ENCODE measurements around the gene PSMB7.

- no peak for TF ChIP-seq ZFP36 (IDR thresholded peaks at IDR 0.05; ENCODE audit: borderline replicate concordance, low read depth, low read length, partially characterized antibody)
- TF ChIP-seq GATA4 (IDR thresholded peaks at IDR 0.05; ENCODE audit: borderline replicate concordance, low read depth) = no peak
- TF ChIP-seq NBN (conservative IDR thresholded peaks at IDR 0.05) = no peak
- TF ChIP-seq ZNF274 (CRISPR knock-in tag; IDR thresholded peaks at IDR 0.05) = no peak
These were observed 50.2 kb downstream of the PSMB7 start for GRCh38 chr9:124365036-124365435.
